K562 (cell line): ENCODE measurements around the gene NPHP3. TPM values are rescaled to one million over a fixed set of nuclear protein-coding genes. Genes with fewer than 3 reads are reported as not detected.

ENCODE experiments used
- ATF3 ChIP-seq, 2 experiments: fragments of 450-650 bp in 1 of 2; sonication (generic) in 1 of 2; formaldehyde crosslinking in 1 of 2; IDR thresholded peaks in 1 of 2; conservative IDR thresholded peaks in 1 of 2; 2 replicates each; pipeline versions ENCODE4 v1.6.1 to v1.8.1; 2016 to 2023; ENCODE audit warnings: mild to moderate bottlenecking in 2 of 2, moderate library complexity in 2 of 2, inconsistent platforms in 1 of 2, missing genetic modification reagents in 1 of 2
- CBFA2T3 ChIP-seq: fragments of 450-650 bp; IDR thresholded peaks from 2 replicates; pipeline ENCODE4 v1.6.1; 2017
- CHAMP1 ChIP-seq: fragments of 450-650 bp; IDR thresholded peaks from 2 replicates; pipeline ENCODE4 v1.6.1; 2016; ENCODE audit warnings: mild to moderate bottlenecking
- CHD4 ChIP-seq: fragments of 200-600 bp; sonication (generic); IDR thresholded peaks from 3 replicates; pipeline ENCODE4 v1.6.1; 2012; ENCODE audit warnings: low read depth, mild to moderate bottlenecking, mixed read lengths, low read length, inconsistent platforms; ENCODE audit not compliant: insufficient read depth, insufficient replicate concordance, poor library complexity, severe bottlenecking
- CREBBP ChIP-seq: IDR thresholded peaks from one replicate; pipeline ENCODE4 v1.6.1; 2012; ENCODE audit warnings: low read depth, mild to moderate bottlenecking, control low read depth, inconsistent platforms, low read length
- EGR1 ChIP-seq: fragments of 450-650 bp; conservative IDR thresholded peaks from 2 replicates; pipeline ENCODE4 v1.6.1; 2017; ENCODE audit warnings: mild to moderate bottlenecking
- ETS2 ChIP-seq: IDR thresholded peaks from 2 replicates; pipeline ENCODE4 v1.6.1; 2016; ENCODE audit warnings: borderline replicate concordance, missing genetic modification characterization, mild to moderate bottlenecking, moderate library complexity, missing compliant biosample characterization; ENCODE audit not compliant: poor library complexity, severe bottlenecking
- FOXJ2 ChIP-seq: fragments of 200-800 bp; sonication (Bioruptor generic); IDR thresholded peaks from 2 replicates; pipeline ENCODE4 v1.6.1; 2016; ENCODE audit warnings: missing genetic modification characterization, missing compliant biosample characterization
- HDAC2 ChIP-seq: fragments of 450-650 bp; IDR thresholded peaks from 2 replicates; pipeline ENCODE4 v1.6.1; 2016; ENCODE audit warnings: mild to moderate bottlenecking
- KLF6 ChIP-seq: fragments of 250-450 bp; sonication (Bioruptor Pico); IDR thresholded peaks from 2 replicates; pipeline ENCODE4 v1.4.0; 2020; ENCODE audit warnings: mild to moderate bottlenecking, moderate library complexity, borderline replicate concordance
- MAFF ChIP-seq: IDR thresholded peaks from 2 replicates; pipeline ENCODE4 v1.6.1; 2012; ENCODE audit warnings: low read length, improper control_type of control experiment
- MEIS2 ChIP-seq: fragments of 450-650 bp; IDR thresholded peaks from 2 replicates; pipeline ENCODE4 v1.6.1; 2014; ENCODE audit warnings: mild to moderate bottlenecking; ENCODE audit not compliant: partially characterized antibody
- MTA2 ChIP-seq: fragments of 450-650 bp; IDR thresholded peaks from 2 replicates; pipeline ENCODE4 v1.6.1; 2016; ENCODE audit warnings: low read depth
- MYC ChIP-seq, 2 experiments: fragments of 250-450 bp in 1 of 2; sonication (Bioruptor Pico) in 1 of 2; IDR thresholded peaks; 2 replicates each; pipeline versions ENCODE4 v1.5.1 to v1.6.1; 2012 to 2021; ENCODE audit warnings: low read depth in 2 of 2, borderline replicate concordance in 1 of 2, improper control_type of control experiment in 1 of 2, low read length in 1 of 2, mild to moderate bottlenecking in 1 of 2, moderate library complexity in 1 of 2
- NCOR1 ChIP-seq: fragments of 450-650 bp; IDR thresholded peaks from 2 replicates; pipeline ENCODE4 v1.6.1; 2016; ENCODE audit warnings: mild to moderate bottlenecking, moderate library complexity
- NFRKB ChIP-seq: fragments of 450-650 bp; IDR thresholded peaks from 2 replicates; pipeline ENCODE4 v1.6.1; 2016; ENCODE audit warnings: low read depth
- NFYB ChIP-seq: IDR thresholded peaks from 2 replicates; pipeline ENCODE4 v1.6.1; 2011; ENCODE audit warnings: mild to moderate bottlenecking, moderate library complexity; ENCODE audit not compliant: insufficient read length; ENCODE audit errors: extremely low read depth
- PKNOX1 ChIP-seq: fragments of 450-650 bp; IDR thresholded peaks from 2 replicates; pipeline ENCODE4 v1.6.1; 2016
- PML ChIP-seq: IDR thresholded peaks from 2 replicates; pipeline ENCODE4 v1.6.1; 2012; ENCODE audit warnings: low read length, inconsistent platforms
- RFX1 ChIP-seq: fragments of 450-650 bp; IDR thresholded peaks from 2 replicates; pipeline ENCODE4 v1.6.1; 2016; ENCODE audit warnings: mild to moderate bottlenecking, moderate library complexity
- SMAD3 ChIP-seq: fragments of 450-650 bp; formaldehyde crosslinking; conservative IDR thresholded peaks from 2 replicates; pipeline ENCODE4 v1.4.0; 2020; ENCODE audit warnings: mild to moderate bottlenecking
- SMARCA4 ChIP-seq: fragments of 450-650 bp; IDR thresholded peaks from 2 replicates; pipeline ENCODE4 v1.6.1; 2016
- TAL1 ChIP-seq: fragments of 450-650 bp; IDR thresholded peaks from 2 replicates; pipeline ENCODE4 v1.6.1; 2016; ENCODE audit warnings: mild to moderate bottlenecking
- ZFP1 ChIP-seq: fragments of 450-650 bp; formaldehyde crosslinking; IDR thresholded peaks from 2 replicates; pipeline ENCODE4 v1.4.0; 2020; ENCODE audit warnings: mild to moderate bottlenecking, mixed read lengths
- ZNF512 ChIP-seq: IDR thresholded peaks from 2 replicates; pipeline ENCODE4 v1.6.1; 2016; ENCODE audit warnings: missing genetic modification characterization, missing compliant biosample characterization
- polyA plus RNA-seq, 8 experiments: library from polyadenylated mRNA; depleted of rRNA in 4 of 8; stranded (reverse) in 5 of 8; unstranded in 3 of 8; fragments of >200 nt; fragmentation: Nextera tagmentation in 2 of 8; fragmentation: Illumina TruSeq in 1 of 8; extraction: Ambion mirVana in 2 of 8; extraction: Trizol in 1 of 8; gene quantifications; 2 replicates each; pipeline versions ENCODE4 v1.2.1 to v1.2.3, GENCODE V29; 2011 to 2014; ENCODE audit warnings: inconsistent platforms in 1 of 8, missing spikeins in 1 of 8
- total RNA-seq, 7 experiments: library from RNA; depleted of rRNA in 6 of 7; stranded (reverse); fragments of >200 nt in 6 of 7; fragmentation: Illumina TruSeq in 2 of 7; extraction: Trizol in 2 of 7; gene quantifications; 2 replicates each; pipeline versions ENCODE4 v1.2.1 to v1.2.3, GENCODE V29; 2011 to 2021; ENCODE audit warnings: low replicate concordance in 1 of 7

Gene NPHP3
- total and polyA plus RNA-seq, 9 of the 15 experiments (the other 6 are each of a cell fraction or from before 2014, with no cell fraction given): 0.62 to 13.2 (median 5.8) TPM

- TF ChIP-seq NFYB (no peak), EGR1 (no peak), TAL1 (peak; percentile 73), MYC (IDR thresholded peaks at IDR 0.05; ENCODE audit: low read depth, low read length) (peak; percentile 44), MYC (CRISPR knock-in tag; IDR thresholded peaks at IDR 0.05; ENCODE audit: borderline replicate concordance, low read depth) (no peak), NCOR1 (peak; percentile 73), FOXJ2 (tag) (peak; percentile 91), CHAMP1 (no peak), CBFA2T3 (peak; percentile 78), SMAD3 (CRISPR knock-in tag) (no peak), PML (peak; percentile 28; the same call in 1 of the 2 replicates), ZFP1 (CRISPR knock-in tag) (peak; percentile 84), HDAC2 (no peak), PKNOX1 (peak; percentile 52), MEIS2 (peak; percentile 79), CREBBP (no peak), MAFF (no peak), NFRKB (no peak), ZNF512 (tag) (no peak), KLF6 (CRISPR knock-in tag) (no peak), ETS2 (tag) (no peak), RFX1 (peak; percentile 40; the same call in 1 of the 2 replicates), ATF3 (IDR thresholded peaks at IDR 0.05) (no peak), ATF3 (CRISPR knock-in tag; conservative IDR thresholded peaks at IDR 0.05) (no peak), SMARCA4 (peak; percentile 71; the same call in 1 of the 2 replicates), MTA2 (peak; percentile 62), CHD4 (no peak)
These were observed 36.5 kb upstream of the NPHP3 start (continued) for GRCh38 chr3:132758740-132759139.
